ENCODE data around the gene XIRP1. TPM values are rescaled to one million over a fixed set of nuclear protein-coding genes. Genes with fewer than 3 reads are reported as not detected.

Gene XIRP1
- total RNA-seq, 3 donors from 2014 or later = 0.44 TPM; not detected in 2

DNA sequence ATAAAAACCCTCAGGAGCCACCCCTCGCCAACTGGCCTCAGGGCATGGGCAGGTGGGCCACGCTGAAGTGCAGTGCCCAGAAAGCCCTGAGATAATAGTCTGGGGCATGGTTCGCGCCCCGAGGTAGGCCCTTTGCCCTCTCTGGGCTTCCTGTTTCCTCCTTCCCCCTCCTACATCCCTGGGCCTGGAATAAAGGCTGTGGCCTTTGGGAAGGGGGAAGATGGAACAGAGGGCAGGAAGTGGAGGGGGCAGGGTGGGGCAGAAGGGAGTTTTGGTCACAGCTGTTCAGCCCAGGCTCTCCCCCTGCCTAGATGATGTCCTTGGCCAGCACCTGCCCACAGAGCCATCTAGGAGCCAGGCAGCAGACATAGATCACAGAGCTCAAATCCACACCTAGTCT, 50.3 kb downstream of the XIRP1 start:
- Histone ChIP-seq H3K36me3 (peaks cover 14% of the 10 kb centered on the region), H3K4me3 (peak overlapping the region in 1 of 3 donors; percentile 1), H3K27ac (peak overlapping the region; percentile 92 to 94), H3K27me3 (no peaks in the 10 kb centered on the region), H3K4me1 (peaks cover 7 to 50% of the 10 kb centered on the region in 2 donors), H3K9me3 (no peaks in the 10 kb centered on the region)
- peak in 1 of 2 donors; percentile 64 for DNase-seq (ENCODE audit: low spot score in 2 of 2)
- TF ChIP-seq POLR2AphosphoS5 (IDR thresholded peaks at IDR 0.05) (peak in 2 of 3 donors; percentile 31 to 71), POLR2A (IDR thresholded peaks at IDR 0.05) (no peak)
- intact Hi-C loops (cut with DNase I; ENCODE audit: low total_unique reads) = no loop called here

DNA sequence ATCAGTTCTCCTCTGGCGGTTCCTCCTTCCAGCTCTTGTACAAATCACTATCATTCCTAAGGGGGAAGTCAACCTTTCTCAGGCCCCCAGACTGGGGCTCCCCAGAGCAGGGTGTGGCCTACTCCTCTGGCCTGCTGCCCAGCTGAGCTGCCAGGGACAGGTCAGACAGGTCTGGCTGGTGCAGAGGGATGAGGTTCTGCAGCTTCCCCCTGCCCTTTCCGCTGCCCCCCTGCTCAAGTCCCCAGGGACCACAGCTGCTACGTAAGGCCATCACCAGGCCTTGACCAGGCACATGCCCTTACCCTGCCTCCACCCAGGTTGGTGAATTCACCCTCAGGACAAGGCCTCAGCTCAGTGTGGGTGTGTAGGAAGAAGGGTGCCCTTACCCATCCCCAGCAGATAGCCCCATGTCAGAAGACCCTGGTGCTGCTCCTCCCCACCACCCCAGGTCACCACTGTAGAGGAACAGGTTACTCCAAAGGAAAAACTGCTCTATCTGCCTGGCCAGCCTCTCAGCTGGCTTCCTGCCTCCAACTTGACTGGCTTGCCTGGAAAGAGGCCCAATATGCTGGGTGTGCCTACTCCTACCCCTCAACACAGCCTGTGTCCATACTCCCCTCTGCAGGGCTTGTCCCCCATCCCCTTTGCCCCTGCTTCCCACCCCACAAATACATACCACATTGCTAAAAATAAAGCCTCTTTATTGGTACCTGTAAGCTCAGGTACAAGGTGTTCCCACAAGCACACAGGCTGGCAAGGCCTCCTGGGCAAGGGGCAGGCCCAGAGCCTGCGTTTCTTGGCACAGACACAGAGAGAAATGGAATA, 51.0 kb downstream of the XIRP1 start:
- Histone ChIP-seq H3K27me3 (no peaks in the 10 kb centered on the region), H3K4me1 (peaks cover 7 to 44% of the 10 kb centered on the region in 2 donors), H3K27ac (peak overlapping the region; percentile 92 to 94), H3K36me3 (peaks cover 14% of the 10 kb centered on the region), H3K9me3 (no peaks in the 10 kb centered on the region), H3K4me3 (peak overlapping the region in 1 of 3 donors; percentile 21)
- DNase-seq (ENCODE audit: low spot score in 2 of 2) = peak; percentile 93 to 95
- TF ChIP-seq, protein P1, sequence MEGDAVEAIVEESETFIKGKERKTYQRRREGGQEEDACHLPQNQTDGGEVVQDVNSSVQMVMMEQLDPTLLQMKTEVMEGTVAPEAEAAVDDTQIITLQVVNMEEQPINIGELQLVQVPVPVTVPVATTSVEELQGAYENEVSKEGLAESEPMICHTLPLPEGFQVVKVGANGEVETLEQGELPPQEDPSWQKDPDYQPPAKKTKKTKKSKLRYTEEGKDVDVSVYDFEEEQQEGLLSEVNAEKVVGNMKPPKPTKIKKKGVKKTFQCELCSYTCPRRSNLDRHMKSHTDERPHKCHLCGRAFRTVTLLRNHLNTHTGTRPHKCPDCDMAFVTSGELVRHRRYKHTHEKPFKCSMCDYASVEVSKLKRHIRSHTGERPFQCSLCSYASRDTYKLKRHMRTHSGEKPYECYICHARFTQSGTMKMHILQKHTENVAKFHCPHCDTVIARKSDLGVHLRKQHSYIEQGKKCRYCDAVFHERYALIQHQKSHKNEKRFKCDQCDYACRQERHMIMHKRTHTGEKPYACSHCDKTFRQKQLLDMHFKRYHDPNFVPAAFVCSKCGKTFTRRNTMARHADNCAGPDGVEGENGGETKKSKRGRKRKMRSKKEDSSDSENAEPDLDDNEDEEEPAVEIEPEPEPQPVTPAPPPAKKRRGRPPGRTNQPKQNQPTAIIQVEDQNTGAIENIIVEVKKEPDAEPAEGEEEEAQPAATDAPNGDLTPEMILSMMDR (IDR thresholded peaks at IDR 0.05) = no peak
- TF ChIP-seq POLR2AphosphoS5 (IDR thresholded peaks at IDR 0.05) (peak; percentile 61 to 84 (median 70)), POLR2A (IDR thresholded peaks at IDR 0.05) (no peak)
- intact Hi-C loops (cut with DNase I; ENCODE audit: low total_unique reads) = no loop called here

DNA sequence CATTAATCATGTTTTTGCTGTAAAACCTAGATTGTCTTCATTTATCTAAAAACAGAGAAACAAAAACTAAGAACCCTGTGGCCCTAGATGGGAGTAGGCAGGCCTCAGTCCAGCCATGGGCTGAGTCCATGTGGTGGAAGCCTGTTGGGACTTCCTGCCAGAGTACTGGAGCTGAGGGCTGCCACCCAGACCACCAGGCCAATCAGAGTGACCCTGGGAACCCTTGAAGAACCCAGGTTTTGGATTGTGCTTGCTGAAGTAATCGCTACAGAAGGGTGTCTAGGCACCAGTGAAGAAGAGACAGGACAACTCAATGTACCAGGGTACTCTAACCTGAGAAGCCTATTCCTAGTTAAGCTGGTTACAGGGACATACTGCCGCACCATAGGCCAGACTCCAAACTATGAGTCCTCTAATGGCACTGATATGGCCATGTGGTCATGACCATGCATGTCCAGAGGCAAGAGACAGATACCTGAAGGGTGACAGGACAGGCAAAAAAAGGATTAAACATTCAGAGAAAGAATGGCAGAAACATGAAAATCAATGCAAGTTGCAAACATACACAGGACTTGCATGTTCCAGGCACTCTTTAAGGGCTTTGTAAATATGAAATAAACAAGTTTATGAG, 51.9 kb downstream of the XIRP1 start:
- no peaks in the 10 kb centered on the region for H3K9me3 ChIP-seq
- no peak for TF ChIP-seq POLR2A (IDR thresholded peaks at IDR 0.05)
- TF ChIP-seq, protein P1 (IDR thresholded peaks at IDR 0.05) = no peak
- no peak for TF ChIP-seq POLR2AphosphoS5 (IDR thresholded peaks at IDR 0.05)
- peak overlapping the region; percentile 92 to 94 for H3K27ac ChIP-seq
- intact Hi-C loops (cut with DNase I; ENCODE audit: low total_unique reads) = no loop called here
- H3K4me1 ChIP-seq = peaks cover 7 to 44% of the 10 kb centered on the region in 2 donors
- no peaks in the 10 kb centered on the region for H3K27me3 ChIP-seq
- DNase-seq (ENCODE audit: low spot score in 2 of 2) = no peak
- peaks cover 14% of the 10 kb centered on the region for H3K36me3 ChIP-seq
- H3K4me3 ChIP-seq = no peak overlapping the region

DNA sequence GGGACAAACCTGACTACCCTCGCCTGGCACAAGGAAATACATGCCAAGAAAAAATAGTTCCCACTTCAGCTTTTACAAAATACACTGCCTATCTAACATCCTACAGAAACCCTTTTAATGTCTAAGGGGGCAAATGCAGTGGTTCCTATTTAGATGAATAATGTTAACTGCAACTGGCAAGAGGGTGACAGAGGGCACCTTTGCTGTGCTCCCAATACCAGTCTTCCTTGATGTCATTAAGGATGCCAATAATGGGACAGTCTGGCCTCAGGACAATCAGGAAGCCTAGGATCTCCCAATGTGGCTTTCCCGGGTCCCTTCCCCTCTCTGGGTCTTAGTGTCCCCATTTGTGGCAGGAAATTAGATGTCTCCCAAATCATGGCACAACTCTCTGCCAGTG, 53.0 kb downstream of the XIRP1 start:
- TF ChIP-seq POLR2AphosphoS5 (IDR thresholded peaks at IDR 0.05) = no peak
- no peak for TF ChIP-seq POLR2A (IDR thresholded peaks at IDR 0.05)
- TF ChIP-seq, protein P1 (IDR thresholded peaks at IDR 0.05) = no peak
- DNase-seq (ENCODE audit: low spot score in 2 of 2) = no peak
- H3K27ac ChIP-seq = peak overlapping the region; percentile 59 to 94
- H3K36me3 ChIP-seq = peaks cover 14% of the 10 kb centered on the region
- peaks cover 7 to 44% of the 10 kb centered on the region in 2 donors for H3K4me1 ChIP-seq
- H3K9me3 ChIP-seq = no peaks in the 10 kb centered on the region
- no peaks in the 10 kb centered on the region for H3K27me3 ChIP-seq
- intact Hi-C loops (cut with DNase I; ENCODE audit: low total_unique reads) = no loop called here
- no peak overlapping the region for H3K4me3 ChIP-seq

DNA sequence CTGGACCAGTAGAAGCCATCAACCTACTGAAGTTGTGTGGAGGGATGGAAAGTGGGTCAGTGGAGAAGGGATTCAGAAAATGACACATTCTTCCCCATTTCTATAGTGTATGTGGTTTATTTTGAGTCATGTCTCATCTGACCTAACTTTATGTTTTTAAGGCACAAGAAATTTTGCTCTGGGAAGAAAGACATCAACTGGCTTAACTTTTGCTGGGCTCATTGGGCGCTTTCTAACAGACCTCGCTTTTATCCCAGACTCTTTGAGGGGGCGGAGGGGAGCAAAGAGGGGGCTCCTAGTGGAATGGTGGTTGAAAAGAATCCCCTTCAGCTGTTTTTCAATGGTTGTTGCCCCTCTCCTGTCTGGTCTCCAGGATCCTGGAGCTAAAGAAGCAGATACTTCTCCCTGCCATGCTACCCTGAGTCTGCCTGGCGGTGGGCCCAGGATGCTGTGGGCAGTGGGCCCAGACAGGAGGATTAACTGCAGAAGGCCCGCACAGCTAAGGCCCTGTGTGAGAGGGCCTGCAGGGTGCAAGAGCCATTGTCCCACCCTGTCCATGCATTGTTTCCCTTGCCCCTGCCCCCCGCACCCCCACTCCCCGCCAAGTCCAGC, 53.5 kb downstream of the XIRP1 start:
- Histone ChIP-seq H3K4me3 (no peak overlapping the region), H3K9me3 (no peaks in the 10 kb centered on the region), H3K36me3 (peaks cover 11% of the 10 kb centered on the region), H3K27me3 (no peaks in the 10 kb centered on the region), H3K27ac (peak overlapping the region; percentile 59 to 94), H3K4me1 (peaks cover 7 to 45% of the 10 kb centered on the region in 2 donors)
- intact Hi-C loops (cut with DNase I; ENCODE audit: low total_unique reads) = no loop called here
- TF ChIP-seq POLR2AphosphoS5 (IDR thresholded peaks at IDR 0.05) (no peak), POLR2A (IDR thresholded peaks at IDR 0.05) (no peak)
- TF ChIP-seq, protein P1 (IDR thresholded peaks at IDR 0.05) = no peak
- peak in 1 of 2 donors; percentile 45 for DNase-seq (ENCODE audit: low spot score in 2 of 2)
